Measurements from ENCODE around the gene C1D.

The C1D gene

GRCh38 chr2:68045342-68045741, 17.5 kb downstream of the C1D start:
- H2AFZ ChIP-seq (ENCODE audit: low read length), result no peak overlapping the region
- H3K4me1 ChIP-seq (ENCODE audit: insufficient read depth, low read length, poor library complexity, severe bottlenecking), result peaks cover 11% of the 10 kb centered on the region
- H3K4me3 ChIP-seq (ENCODE audit: low read length, poor library complexity, severe bottlenecking), result no peak overlapping the region
- H3F3A ChIP-seq (ENCODE audit: low read depth), result 0 out of 2 replicates have a peak, but pooled peaks cover 3% of the 10 kb centered on the region
- H3K36me3 ChIP-seq (ENCODE audit: insufficient read depth, low read length), result peaks cover 32% of the 10 kb centered on the region
- H3K79me2 ChIP-seq (ENCODE audit: insufficient read depth, low read length), result peaks cover 34% of the 10 kb centered on the region
- H3K9ac ChIP-seq (ENCODE audit: low read depth, low read length, poor library complexity, severe bottlenecking), result no peak overlapping the region
- TF ChIP-seq, protein P1, sequence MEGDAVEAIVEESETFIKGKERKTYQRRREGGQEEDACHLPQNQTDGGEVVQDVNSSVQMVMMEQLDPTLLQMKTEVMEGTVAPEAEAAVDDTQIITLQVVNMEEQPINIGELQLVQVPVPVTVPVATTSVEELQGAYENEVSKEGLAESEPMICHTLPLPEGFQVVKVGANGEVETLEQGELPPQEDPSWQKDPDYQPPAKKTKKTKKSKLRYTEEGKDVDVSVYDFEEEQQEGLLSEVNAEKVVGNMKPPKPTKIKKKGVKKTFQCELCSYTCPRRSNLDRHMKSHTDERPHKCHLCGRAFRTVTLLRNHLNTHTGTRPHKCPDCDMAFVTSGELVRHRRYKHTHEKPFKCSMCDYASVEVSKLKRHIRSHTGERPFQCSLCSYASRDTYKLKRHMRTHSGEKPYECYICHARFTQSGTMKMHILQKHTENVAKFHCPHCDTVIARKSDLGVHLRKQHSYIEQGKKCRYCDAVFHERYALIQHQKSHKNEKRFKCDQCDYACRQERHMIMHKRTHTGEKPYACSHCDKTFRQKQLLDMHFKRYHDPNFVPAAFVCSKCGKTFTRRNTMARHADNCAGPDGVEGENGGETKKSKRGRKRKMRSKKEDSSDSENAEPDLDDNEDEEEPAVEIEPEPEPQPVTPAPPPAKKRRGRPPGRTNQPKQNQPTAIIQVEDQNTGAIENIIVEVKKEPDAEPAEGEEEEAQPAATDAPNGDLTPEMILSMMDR (conservative IDR thresholded peaks at IDR 0.05; ENCODE audit: low read length), result no peak
- TF ChIP-seq EZH2phosphoT487 (IDR thresholded peaks at IDR 0.05; ENCODE audit: borderline replicate concordance), result no peak
- no peak overlapping the region for H3K4me2 ChIP-seq (ENCODE audit: low read depth, low read length, poor library complexity, severe bottlenecking)
- no peaks in the 10 kb centered on the region for H3K9me2 ChIP-seq (replicated peaks; ENCODE audit: low read depth, low read length)
- no peaks in the 10 kb centered on the region for H3K9me3 ChIP-seq (ENCODE audit: insufficient read depth, low read depth, low read length)
- H3K27me3 ChIP-seq (ENCODE audit: insufficient read depth, low read length, poor library complexity, severe bottlenecking), result no peaks in the 10 kb centered on the region
- peaks cover 29% of the 10 kb centered on the region for H4K20me1 ChIP-seq (ENCODE audit: insufficient read depth, low read length, poor library complexity, severe bottlenecking)

DNA sequence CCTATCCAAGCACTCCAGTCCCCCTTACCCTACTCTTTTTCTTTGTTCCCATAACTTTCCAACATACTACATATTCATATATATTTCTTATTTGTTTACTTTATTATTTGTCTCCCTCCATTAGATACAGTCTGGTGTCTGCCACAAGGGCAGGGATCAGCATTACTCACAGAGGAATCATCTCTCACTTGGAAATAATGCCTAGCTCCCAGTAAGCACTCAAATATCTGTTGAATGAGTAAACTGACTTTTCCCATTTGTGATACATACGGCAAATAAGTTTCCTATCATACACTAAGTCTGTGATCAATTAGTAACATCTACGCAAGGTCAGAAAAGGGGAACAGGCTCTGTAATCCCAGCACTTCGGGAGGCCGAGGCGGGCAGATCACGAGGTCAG, 18.7 kb downstream of the C1D start:
- peaks cover 23% of the 10 kb centered on the region for H3K79me2 ChIP-seq (ENCODE audit: insufficient read depth, low read length)

GRCh38 chr2:68043695-68044094, 19.1 kb downstream of the C1D start:
- Histone ChIP-seq H3F3A (ENCODE audit: low read depth) (0 out of 2 replicates have a peak, but pooled peaks cover 3% of the 10 kb centered on the region), H3K9me2 (replicated peaks; ENCODE audit: low read depth, low read length) (no peaks in the 10 kb centered on the region), H3K79me2 (ENCODE audit: insufficient read depth, low read length) (peaks cover 19% of the 10 kb centered on the region), H3K4me1 (ENCODE audit: insufficient read depth, low read length, poor library complexity, severe bottlenecking) (no peaks in the 10 kb centered on the region), H2AFZ (ENCODE audit: low read length) (no peak overlapping the region), H3K4me2 (ENCODE audit: low read depth, low read length, poor library complexity, severe bottlenecking) (no peak overlapping the region), H3K27me3 (ENCODE audit: insufficient read depth, low read length, poor library complexity, severe bottlenecking) (no peaks in the 10 kb centered on the region), H3K36me3 (ENCODE audit: insufficient read depth, low read length) (peaks cover 32% of the 10 kb centered on the region), H4K20me1 (ENCODE audit: insufficient read depth, low read length, poor library complexity, severe bottlenecking) (peaks cover 19% of the 10 kb centered on the region), H3K4me3 (ENCODE audit: low read length, poor library complexity, severe bottlenecking) (no peak overlapping the region), H3K9ac (ENCODE audit: low read depth, low read length, poor library complexity, severe bottlenecking) (no peak overlapping the region), H3K9me3 (ENCODE audit: insufficient read depth, low read depth, low read length) (no peaks in the 10 kb centered on the region)
- no peak for TF ChIP-seq EZH2phosphoT487 (IDR thresholded peaks at IDR 0.05; ENCODE audit: borderline replicate concordance)
- TF ChIP-seq, protein P1 (conservative IDR thresholded peaks at IDR 0.05; ENCODE audit: low read length), result no peak

More for the DNA sequence above, 18.7 kb downstream of the C1D start:
- Histone ChIP-seq H3K9ac (ENCODE audit: low read depth, low read length, poor library complexity, severe bottlenecking) (no peak overlapping the region), H3K4me2 (ENCODE audit: low read depth, low read length, poor library complexity, severe bottlenecking) (no peak overlapping the region), H3K27me3 (ENCODE audit: insufficient read depth, low read length, poor library complexity, severe bottlenecking) (no peaks in the 10 kb centered on the region), H3K4me1 (ENCODE audit: insufficient read depth, low read length, poor library complexity, severe bottlenecking) (no peaks in the 10 kb centered on the region), H3K36me3 (ENCODE audit: insufficient read depth, low read length) (peaks cover 32% of the 10 kb centered on the region), H4K20me1 (ENCODE audit: insufficient read depth, low read length, poor library complexity, severe bottlenecking) (peaks cover 20% of the 10 kb centered on the region), H3K4me3 (ENCODE audit: low read length, poor library complexity, severe bottlenecking) (no peak overlapping the region), H3F3A (ENCODE audit: low read depth) (0 out of 2 replicates have a peak, but pooled peaks cover 3% of the 10 kb centered on the region), H3K9me3 (ENCODE audit: insufficient read depth, low read depth, low read length) (no peaks in the 10 kb centered on the region), H2AFZ (ENCODE audit: low read length) (no peak overlapping the region), H3K9me2 (replicated peaks; ENCODE audit: low read depth, low read length) (no peaks in the 10 kb centered on the region)
- TF ChIP-seq EZH2phosphoT487 (IDR thresholded peaks at IDR 0.05; ENCODE audit: borderline replicate concordance), result no peak
- TF ChIP-seq, protein P1 (conservative IDR thresholded peaks at IDR 0.05; ENCODE audit: low read length), result no peak
